BE2C (cell line): ENCODE results near the gene RGSL1.

Experiments
- DNase-seq: peaks from one replicate; pipeline ENCODE4 v3.0.0-alpha.2; 2020
- H3K27me3 ChIP-seq: fragments of 250-450 bp; sonication (Bioruptor Pico); 2 replicates; pipeline ENCODE4 v1.5.1; 2020; ENCODE audit warnings: mild to moderate bottlenecking
- H3K36me3 ChIP-seq: fragments of 250-450 bp; sonication (Bioruptor Pico); 2 replicates; pipeline ENCODE4 v1.5.1; 2020; ENCODE audit warnings: mild to moderate bottlenecking
- H3K4me1 ChIP-seq: fragments of 250-450 bp; sonication (Bioruptor Pico); 2 replicates; pipeline ENCODE4 v1.5.1; 2020
- H3K4me3 ChIP-seq: 2 replicates; pipeline ENCODE4 v1.5.1; 2011; ENCODE audit warnings: low read depth, low read length
- H3K9me3 ChIP-seq: fragments of 250-450 bp; sonication (Bioruptor Pico); 2 replicates; pipeline ENCODE4 v1.5.1; 2020
- TF ChIP-seq, protein P1 (sequence below): IDR thresholded peaks from 2 replicates; pipeline ENCODE4 v1.5.1; 2012; ENCODE audit warnings: mild to moderate bottlenecking, low read depth, low read length

The RGSL1 gene

DNA sequence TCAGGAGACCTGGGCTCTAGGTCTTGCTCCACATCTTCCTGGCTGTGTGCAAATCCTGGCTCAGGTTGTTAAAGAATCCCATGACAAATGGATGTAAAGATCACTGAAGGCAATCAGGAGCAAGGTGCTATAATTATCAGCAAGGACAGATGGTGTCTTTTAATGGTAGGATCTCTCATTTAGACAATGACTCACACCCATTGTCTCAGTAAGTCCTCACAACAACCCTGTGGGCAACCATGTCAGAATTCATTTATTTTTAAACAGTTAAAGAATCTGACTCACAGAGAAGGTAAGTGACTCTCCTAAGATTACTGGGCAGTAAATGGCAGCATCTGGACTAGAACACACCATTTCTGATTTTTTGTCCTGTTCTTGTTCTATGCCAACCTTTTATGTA lies 106.3 kb downstream of the RGSL1 start:
- Histone ChIP-seq H3K27me3 (no peaks in the 10 kb centered on the region), H3K36me3 (no peaks in the 10 kb centered on the region), H3K4me1 (no peaks in the 10 kb centered on the region), H3K4me3 (no peak overlapping the region), H3K9me3 (no peaks in the 10 kb centered on the region)
- TF ChIP-seq, protein P1, sequence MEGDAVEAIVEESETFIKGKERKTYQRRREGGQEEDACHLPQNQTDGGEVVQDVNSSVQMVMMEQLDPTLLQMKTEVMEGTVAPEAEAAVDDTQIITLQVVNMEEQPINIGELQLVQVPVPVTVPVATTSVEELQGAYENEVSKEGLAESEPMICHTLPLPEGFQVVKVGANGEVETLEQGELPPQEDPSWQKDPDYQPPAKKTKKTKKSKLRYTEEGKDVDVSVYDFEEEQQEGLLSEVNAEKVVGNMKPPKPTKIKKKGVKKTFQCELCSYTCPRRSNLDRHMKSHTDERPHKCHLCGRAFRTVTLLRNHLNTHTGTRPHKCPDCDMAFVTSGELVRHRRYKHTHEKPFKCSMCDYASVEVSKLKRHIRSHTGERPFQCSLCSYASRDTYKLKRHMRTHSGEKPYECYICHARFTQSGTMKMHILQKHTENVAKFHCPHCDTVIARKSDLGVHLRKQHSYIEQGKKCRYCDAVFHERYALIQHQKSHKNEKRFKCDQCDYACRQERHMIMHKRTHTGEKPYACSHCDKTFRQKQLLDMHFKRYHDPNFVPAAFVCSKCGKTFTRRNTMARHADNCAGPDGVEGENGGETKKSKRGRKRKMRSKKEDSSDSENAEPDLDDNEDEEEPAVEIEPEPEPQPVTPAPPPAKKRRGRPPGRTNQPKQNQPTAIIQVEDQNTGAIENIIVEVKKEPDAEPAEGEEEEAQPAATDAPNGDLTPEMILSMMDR: no peak
- DNase-seq: no peak

GRCh38 chr1:182560392-182560984 lies 110.5 kb downstream of the RGSL1 start:
- no peak for DNase-seq
- Histone ChIP-seq H3K9me3 (no peaks in the 10 kb centered on the region), H3K36me3 (no peaks in the 10 kb centered on the region), H3K4me3 (no peak overlapping the region), H3K27me3 (peaks cover 4% of the 10 kb centered on the region; the same call in 1 of the 2 replicates), H3K4me1 (no peaks in the 10 kb centered on the region)
- TF ChIP-seq, protein P1: no peak

- H3K9me3 ChIP-seq: no peaks in the 10 kb centered on the region
- no peaks in the 10 kb centered on the region for H3K36me3 ChIP-seq
- no peak for DNase-seq
- TF ChIP-seq, protein P1: no peak
- H3K4me3 ChIP-seq: no peak overlapping the region
- no peaks in the 10 kb centered on the region for H3K4me1 ChIP-seq
- peaks cover 12% of the 10 kb centered on the region for H3K27me3 ChIP-seq
These were observed 111.5 kb downstream of the RGSL1 start for GRCh38 chr1:182561456-182561855.

GRCh38 chr1:182563095-182563494 lies 113.1 kb downstream of the RGSL1 start:
- Histone ChIP-seq H3K4me3 (no peak overlapping the region), H3K36me3 (no peaks in the 10 kb centered on the region), H3K4me1 (no peaks in the 10 kb centered on the region), H3K9me3 (no peaks in the 10 kb centered on the region), H3K27me3 (peaks cover 15% of the 10 kb centered on the region)
- no peak for DNase-seq
- TF ChIP-seq, protein P1: no peak

DNA sequence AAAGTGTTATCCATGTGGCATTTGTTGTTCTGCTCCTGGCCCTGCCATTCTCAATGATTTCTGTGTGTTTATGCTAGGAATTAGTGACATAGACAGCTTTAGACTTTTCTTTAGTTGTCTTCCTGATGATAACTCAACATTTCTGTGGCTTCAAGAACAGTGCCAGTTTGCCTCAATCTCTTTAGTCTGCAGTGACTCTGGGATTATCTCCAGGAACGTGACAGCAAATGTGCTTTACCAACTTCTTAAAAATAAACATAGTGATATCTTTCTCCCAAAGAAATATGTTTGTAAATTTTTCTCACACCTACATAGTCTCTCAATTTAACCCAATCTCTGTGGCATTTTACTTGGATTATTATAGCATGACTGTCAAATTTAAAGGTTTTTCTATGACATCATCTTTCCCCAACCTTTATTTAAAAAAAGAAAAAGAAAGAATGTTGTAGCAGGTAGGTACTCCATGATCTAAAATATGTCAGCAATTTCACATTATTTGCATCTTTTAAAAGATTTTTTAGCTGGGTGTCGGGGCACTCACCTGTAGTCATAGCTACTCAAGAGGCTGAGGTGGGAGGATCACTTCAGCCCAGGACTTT lies 114.6 kb downstream of the RGSL1 start:
- DNase-seq: no peak
- no peaks in the 10 kb centered on the region for H3K36me3 ChIP-seq

GRCh38 chr1:182565537-182565936 lies 115.6 kb downstream of the RGSL1 start:
- H3K9me3 ChIP-seq: no peaks in the 10 kb centered on the region
- no peaks in the 10 kb centered on the region for H3K4me1 ChIP-seq
- peaks cover 15% of the 10 kb centered on the region for H3K27me3 ChIP-seq
- no peak overlapping the region for H3K4me3 ChIP-seq
- DNase-seq: no peak
- TF ChIP-seq, protein P1: no peak
- no peaks in the 10 kb centered on the region for H3K36me3 ChIP-seq

More for the DNA sequence above, 114.6 kb downstream of the RGSL1 start:
- TF ChIP-seq, protein P1: no peak
- H3K27me3 ChIP-seq: peaks cover 15% of the 10 kb centered on the region
- H3K4me1 ChIP-seq: no peaks in the 10 kb centered on the region
- no peaks in the 10 kb centered on the region for H3K9me3 ChIP-seq
- H3K4me3 ChIP-seq: no peak overlapping the region
